H7 (cell line): ENCODE results near the gene COPA. TPM values are rescaled to one million over a fixed set of nuclear protein-coding genes. Genes with fewer than 3 reads are reported as not detected.

ENCODE experiments used
- DNase-seq: peaks from one replicate; pipeline ENCODE4 v3.0.0; 2012
- H3K27me3 ChIP-seq: 2 replicates; pipeline ENCODE4 v1.6.0; 2011; ENCODE audit warnings: mild to moderate bottlenecking, low read length; ENCODE audit not compliant: control insufficient read depth, insufficient read depth
- H3K36me3 ChIP-seq: replicated peaks from 2 replicates; pipeline ENCODE4 v1.5.1; 2011; ENCODE audit warnings: low read length; ENCODE audit not compliant: control insufficient read depth, insufficient read depth
- H3K4me3 ChIP-seq: 2 replicates; pipeline ENCODE4 v1.5.1; 2011; ENCODE audit warnings: low read depth, mild to moderate bottlenecking, control low read depth, low read length, moderate library complexity; ENCODE audit not compliant: insufficient read depth
- total RNA-seq: library from RNA; depleted of rRNA; stranded (reverse); fragments of >200 nt; shearing (Covaris generic); gene quantifications from 2 replicates; pipeline ENCODE4 v1.2.3, GENCODE V29; 2014

The COPA gene
- total RNA-seq, 1 experiment from 2014 or later: 175 TPM

DNA sequence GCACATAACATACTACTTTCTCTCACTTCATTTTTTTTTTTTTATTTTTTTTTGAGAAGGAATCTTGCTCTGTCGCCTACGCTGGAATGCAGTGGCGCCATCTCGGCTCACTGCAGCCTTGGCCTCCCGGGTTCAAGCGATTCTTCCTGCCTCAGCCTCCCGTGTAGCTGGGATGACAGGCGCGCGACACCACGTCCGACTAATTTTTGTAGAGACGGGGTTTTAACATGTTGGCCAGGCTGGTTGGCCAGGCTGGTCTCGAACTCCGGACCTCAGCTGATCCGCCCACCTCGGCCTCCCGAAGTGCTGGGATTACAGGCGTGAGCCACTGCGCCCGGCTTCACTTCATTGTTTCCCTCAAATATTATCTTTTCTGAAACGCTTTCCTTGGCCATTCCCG lies 57.5 kb downstream of the COPA start:
- no peak for DNase-seq
- H3K27me3 ChIP-seq: no peaks in the 10 kb centered on the region
- peaks cover 32% of the 10 kb centered on the region for H3K36me3 ChIP-seq
- H3K4me3 ChIP-seq: no peak overlapping the region

DNA sequence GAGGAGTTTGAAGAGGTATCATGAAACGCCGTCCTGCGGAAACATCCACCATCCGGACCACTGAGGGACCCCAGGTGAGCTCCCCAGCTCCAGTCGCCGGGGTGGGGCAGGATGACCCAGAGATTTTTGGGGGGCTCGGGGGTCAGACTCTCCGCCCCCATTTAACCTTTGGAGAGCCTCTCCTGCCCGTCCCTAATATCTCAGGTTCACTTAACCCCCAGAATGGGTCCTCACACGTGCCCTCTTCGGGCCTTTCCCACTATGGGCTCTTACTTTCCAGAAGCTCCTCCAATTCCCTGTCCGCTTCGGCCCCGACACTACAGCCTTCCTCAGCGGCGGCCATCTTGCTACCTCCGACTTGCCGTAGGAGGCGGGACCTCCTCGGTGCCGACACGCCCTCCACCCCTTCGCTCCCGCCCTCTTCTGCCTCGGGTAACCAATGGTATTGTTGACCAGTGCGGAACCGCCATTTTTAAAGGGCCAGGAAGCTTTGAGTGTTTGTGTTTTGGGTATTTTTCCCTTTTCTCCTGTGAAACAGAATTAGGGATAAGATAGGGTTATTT lies 58.2 kb downstream of the COPA start, which contains the start of gene PEX19:
Gene PEX19, minus strand, starts transcription at position 352 of the 563 bp plus-strand sequence. Its CDS starts 9 bp downstream, at position 343.
- peaks cover 30% of the 10 kb centered on the region for H3K36me3 ChIP-seq

DNA sequence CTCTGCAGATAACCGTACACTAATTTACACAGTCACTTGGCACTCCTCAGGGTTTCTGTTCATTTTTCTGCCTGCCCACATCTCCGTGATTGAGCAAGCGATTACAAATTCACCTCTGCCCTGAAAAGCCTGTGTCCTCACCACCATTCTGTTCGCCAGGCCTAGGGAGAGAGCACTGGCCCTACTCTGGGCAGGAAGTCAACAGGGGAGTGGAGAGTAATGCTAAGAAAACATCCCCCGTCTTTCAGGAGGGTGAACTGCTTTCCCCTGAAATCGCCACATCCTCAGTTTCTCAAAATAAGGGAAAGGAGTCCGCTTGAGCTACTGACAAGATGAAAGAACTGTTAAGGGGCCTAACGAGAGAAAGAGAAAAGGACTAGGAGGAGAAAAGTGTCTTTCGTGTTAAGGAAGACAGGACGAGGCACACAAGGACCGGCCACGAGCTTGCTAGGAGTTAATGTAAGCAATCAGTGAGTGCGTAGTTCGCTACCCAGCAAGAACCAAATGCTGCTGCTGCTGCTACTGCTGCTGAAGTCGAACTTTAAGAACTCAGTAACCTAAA lies 58.7 kb downstream of the COPA start:
- DNase-seq: no peak

More for the DNA sequence above, 58.2 kb downstream of the COPA start, which contains the start of gene PEX19:
- H3K27me3 ChIP-seq: no peaks in the 10 kb centered on the region
- H3K4me3 ChIP-seq: peak within 1 kb of the TSS; percentile 86
- DNase-seq: peak; percentile 96

DNA sequence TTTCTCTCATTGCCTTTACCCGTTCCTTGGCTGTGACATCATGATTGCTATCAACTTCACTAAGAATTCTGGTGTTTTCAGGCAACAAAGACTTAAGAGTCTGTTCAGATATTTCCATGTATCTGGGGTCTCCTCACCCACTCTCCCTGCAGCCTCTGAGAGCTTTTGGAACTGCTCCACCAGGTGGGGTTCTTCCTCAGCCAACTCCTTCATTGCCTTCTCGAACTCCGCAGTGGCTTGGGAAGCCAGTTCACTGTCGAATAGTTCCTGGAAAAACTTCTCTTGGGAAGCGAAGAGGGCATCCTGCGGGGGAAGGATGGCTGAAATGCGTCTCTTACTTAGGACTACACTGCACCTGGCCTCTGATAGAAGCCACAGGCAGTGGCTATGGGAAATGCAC lies 60.2 kb downstream of the COPA start:
- DNase-seq: peak; percentile 41
- Histone ChIP-seq H3K27me3 (no peaks in the 10 kb centered on the region), H3K4me3 (no peak overlapping the region), H3K36me3 (peaks cover 42% of the 10 kb centered on the region)

More for the DNA sequence above, 58.7 kb downstream of the COPA start:
- Histone ChIP-seq H3K4me3 (peak overlapping the region; percentile 86), H3K27me3 (no peaks in the 10 kb centered on the region), H3K36me3 (peaks cover 30% of the 10 kb centered on the region)

DNA sequence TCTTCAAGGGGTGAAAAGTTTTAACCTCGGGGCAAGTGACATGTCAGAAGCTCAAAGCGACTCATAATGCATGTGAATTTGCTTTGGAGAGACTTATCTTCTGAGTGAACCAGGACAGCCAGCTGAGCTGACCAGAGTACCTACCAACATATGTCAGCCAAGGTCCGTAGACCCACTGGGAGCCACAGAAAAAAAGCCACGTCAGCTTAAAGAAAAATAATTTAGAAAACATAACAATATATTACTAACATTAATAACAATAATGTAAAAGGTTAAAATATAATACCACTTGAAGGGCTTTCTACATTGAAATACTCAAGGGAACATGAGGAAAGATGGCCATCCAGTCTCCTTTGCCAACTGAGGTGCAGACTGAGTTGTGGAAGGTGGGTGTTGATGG lies 65.1 kb downstream of the COPA start:
- DNase-seq: no peak
- H3K36me3 ChIP-seq: peaks cover 44% of the 10 kb centered on the region
- no peak overlapping the region for H3K4me3 ChIP-seq
- no peaks in the 10 kb centered on the region; the same call in 1 of the 2 replicates for H3K27me3 ChIP-seq

DNA sequence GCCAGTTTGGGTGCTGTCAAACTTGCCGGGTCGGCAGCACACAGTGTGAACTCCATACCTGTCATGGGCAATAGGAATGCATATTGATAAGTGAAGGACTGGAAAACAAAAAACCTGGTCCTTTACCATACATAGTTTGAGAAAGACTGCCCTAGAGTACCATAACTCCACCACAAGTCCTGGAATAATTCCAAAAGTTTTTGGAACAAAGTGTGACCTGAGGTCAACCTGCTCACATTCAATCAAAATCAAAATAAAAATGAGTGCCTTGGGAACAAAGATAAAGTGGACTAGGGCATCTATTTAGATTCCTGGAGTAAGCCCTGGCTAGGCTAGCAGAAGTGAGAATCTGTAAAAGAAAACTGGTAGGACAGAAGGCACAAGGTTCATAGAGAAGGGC lies 65.7 kb downstream of the COPA start:
- peaks cover 37% of the 10 kb centered on the region for H3K36me3 ChIP-seq
- H3K27me3 ChIP-seq: no peaks in the 10 kb centered on the region; the same call in 1 of the 2 replicates
- DNase-seq: no peak
- H3K4me3 ChIP-seq: no peak overlapping the region

DNA sequence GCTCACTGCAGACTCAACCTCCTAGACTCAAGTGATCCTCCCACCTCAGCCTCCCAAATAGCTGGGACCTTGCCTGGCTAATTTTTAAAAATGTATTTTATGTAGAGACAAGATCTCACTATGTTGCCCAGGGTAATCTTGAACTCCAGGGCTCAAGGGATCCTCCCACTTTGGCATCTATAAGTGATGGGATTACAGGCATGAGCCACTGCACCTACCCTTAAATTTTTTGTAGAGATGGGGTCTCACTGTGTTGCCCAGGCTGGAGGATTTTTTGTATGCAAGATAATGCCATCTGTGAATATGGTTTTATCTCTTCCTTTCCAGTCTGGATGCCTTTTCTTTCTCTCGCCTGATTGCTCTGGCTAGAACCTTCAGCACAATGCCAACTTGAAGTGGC lies 72.0 kb downstream of the COPA start:
- Histone ChIP-seq H3K36me3 (no peaks in the 10 kb centered on the region), H3K27me3 (no peaks in the 10 kb centered on the region; the same call in 1 of the 2 replicates), H3K4me3 (no peak overlapping the region)
- DNase-seq: no peak

DNA sequence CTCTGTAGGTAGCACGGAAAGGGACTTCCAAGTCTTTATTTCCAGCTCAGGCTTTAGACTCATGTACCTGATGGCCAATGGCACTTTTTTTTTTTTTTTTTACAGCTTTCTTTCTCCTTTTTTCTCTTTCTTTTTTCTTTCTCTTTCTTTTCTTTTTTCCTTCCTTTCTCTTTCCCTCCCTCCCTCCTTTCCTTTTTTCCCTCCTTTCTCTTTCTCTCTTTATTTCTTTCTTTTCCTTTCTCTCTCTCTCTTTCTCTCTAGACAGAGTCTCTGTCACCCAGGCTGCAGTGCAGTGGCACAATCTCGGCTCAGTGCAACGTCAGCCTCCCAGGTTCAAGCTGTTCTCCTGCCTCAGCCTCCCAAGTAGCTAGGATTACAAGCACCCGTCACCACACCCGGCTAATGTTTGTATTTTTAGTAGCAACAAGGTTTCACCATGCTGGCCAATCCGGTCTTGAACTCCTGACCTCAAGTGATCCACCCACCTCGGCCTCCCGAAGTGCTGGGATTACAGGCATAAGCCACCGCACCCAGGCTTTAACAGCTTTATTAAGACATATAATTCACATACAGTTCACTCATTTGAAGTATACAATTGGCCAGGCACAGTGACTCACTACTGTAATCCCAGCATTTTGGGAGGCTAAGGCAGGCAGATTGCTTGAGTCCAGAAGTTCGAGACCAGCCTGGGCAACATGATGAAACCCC lies 75.6 kb downstream of the COPA start:
- DNase-seq: no peak
- no peaks in the 10 kb centered on the region; the same call in 1 of the 2 replicates for H3K27me3 ChIP-seq
- no peak overlapping the region for H3K4me3 ChIP-seq
- H3K36me3 ChIP-seq: no peaks in the 10 kb centered on the region

DNA sequence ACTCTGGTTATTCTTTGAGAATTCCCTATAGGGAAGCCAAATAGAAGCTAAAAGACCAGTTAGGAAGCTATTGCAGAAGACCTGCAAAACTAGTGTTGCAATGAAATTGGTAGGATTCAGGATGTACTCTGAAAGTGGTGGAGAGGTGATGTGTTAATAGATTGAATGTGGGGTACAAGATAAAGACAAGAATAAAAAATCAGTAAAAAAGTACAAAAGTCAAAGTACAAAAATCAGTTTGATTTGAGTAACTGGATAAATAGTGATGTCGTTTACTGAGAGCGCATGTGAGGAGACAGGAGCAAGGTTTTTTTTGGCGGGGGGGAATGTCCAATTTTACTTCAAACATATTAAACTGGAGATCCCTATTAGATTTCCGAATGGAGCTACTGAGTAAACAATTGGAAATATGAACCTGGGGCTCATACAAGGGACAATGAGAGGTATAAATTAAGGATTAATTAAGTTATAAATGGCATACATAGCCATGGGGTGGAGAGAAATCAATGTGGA lies 78.2 kb downstream of the COPA start:
- no peak overlapping the region for H3K4me3 ChIP-seq
- no peaks in the 10 kb centered on the region for H3K36me3 ChIP-seq
- DNase-seq: no peak
- H3K27me3 ChIP-seq: no peaks in the 10 kb centered on the region; the same call in 1 of the 2 replicates

DNA sequence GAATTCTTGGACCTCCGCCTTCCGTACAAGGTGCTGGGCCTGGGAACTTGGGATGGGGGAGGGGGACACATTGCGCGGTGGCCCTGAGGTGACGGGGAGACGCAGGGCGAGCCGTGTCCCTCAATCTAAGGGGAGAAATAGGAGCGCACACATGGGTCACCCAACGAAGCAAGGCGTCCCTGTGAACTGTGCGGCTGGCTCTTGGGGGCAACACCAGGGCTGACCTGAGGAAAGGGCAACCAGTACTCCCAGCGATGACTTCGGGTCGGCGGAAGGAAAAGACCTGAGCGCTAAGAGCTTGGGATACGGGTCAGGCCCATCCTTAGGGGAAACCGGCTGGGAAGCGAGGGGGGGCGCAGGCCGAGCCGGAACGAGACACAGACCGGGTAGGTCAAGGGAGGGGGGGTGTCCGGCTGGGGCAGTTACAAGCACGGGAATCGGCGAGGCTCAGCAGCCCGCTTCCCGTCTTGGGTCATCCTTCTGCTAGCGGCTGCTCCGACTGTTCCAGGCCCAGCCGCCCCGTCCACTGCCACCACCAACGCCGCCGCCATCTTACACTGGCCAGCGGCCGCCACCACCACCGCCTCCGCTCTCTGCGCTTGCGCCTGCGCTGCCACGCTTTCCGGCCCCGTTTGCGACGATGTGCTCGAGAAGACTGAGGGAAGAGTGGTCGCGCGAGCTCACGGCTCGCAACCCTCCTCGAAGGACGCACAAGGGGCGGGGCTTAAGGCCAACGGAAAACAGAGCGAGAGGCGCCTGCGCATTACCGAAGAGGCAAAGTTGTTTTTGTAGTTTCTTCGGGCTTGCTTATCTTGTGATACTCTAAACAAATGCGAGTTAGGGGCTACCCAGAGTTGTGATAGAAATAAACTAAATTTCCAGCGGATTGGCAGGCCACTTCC lies 80.9 kb downstream of the COPA start, which contains the start of gene DCAF8:
Gene DCAF8, minus strand, starts transcription at position 657 of the 902 bp plus-strand sequence. CDS start 18,541 bp downstream, outside the sequence.
- Histone ChIP-seq H3K36me3 (no peaks in the 10 kb centered on the region), H3K4me3 (peak within 1 kb of the TSS; percentile 97), H3K27me3 (no peaks in the 10 kb centered on the region; the same call in 1 of the 2 replicates)
- DNase-seq: peak; percentile 95

DNA sequence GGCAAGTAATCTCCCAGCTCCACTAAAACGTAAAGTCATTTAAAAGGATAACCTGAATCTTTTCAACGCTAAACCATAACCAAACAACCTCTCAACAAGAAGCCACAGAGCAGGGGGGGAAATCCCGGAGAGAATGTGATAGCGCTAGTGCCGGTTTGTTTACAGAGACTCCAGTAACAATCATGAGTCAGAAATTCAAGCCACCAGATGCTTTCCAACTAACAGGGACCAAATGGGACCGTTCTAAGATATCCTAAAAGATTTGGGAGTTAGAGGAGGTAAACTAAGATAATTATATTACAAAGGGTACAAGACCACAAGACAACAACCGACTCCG lies 81.5 kb downstream of the COPA start:
- Histone ChIP-seq H3K27me3 (no peaks in the 10 kb centered on the region; the same call in 1 of the 2 replicates), H3K36me3 (no peaks in the 10 kb centered on the region), H3K4me3 (peak overlapping the region; percentile 97)
- DNase-seq: peak; percentile 53

DNA sequence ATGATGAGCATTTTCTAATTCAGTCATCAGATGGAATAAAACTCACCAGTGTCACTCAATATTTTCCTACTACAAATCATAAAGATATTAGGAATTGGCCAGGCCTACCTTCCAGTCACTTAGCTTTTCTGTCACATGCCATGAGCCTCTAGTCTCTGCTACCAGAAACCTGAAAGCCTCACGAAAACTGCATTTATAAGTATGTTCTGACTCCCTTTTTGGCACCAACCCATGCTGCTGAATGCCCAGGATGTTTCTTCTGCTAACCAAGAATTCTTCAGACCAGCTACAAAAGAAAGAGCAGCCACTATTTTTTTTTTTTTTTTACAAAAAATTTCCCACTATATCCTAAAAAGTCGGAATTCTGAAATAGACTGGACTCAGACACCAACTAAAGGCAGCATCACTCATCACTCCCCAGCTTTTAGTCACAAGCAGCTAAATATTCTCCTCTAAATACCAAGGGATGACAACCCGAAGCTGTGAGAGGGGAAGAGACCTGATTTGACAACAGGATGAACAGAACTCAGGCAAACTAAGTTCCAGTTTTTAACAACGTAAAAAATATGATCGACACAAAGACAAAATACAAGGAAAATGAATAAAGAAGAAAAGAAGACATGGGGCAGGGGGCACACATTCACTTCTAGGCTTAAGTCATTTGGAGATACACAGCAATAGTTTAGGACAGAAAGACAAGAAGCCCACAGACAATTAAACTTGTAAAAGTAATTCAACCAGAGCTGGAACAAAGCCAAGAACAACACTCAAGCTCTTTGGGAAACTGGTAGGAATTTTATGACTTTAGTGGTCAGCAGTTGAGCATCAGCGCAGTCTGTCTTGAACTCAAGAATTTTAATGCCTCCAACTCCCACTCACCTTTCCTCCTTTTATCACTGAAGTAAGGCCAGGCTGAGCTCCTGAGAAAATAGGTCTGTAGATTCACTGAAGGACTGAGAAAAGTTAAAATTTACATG lies 82.4 kb downstream of the COPA start:
- DNase-seq: no peak
- Histone ChIP-seq H3K27me3 (no peaks in the 10 kb centered on the region), H3K36me3 (no peaks in the 10 kb centered on the region), H3K4me3 (peak overlapping the region; percentile 97)

DNA sequence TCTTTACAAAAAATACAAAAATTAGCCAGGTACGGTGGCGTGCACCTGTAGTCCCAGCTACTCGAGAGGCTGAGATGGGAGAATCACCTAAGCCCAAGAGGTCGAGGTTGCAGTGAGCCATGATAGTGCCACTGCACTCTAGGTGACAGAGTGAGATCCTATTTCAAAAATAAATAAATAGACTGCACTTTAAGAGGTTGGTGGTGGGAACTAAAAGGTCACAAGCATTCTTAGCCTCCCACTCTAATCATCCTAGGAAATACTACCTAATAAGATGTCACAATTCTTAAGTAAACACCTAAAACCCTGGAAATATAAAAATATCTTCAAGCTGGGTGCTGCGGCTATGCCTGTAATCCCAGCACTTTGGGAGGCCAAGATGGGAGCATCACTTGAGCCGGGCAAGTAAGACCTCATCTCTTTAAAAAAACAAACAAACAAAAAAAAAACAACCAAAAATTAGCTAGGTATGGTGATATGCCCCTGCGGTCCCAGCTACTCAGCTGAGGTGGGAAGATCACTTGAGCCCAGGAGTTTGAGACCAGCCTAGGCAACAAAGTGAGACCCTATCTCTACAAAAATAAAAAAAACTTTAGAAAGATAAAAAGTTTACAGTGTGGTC lies 84.8 kb downstream of the COPA start:
- H3K4me3 ChIP-seq: no peak overlapping the region
- no peak for DNase-seq
- no peaks in the 10 kb centered on the region for H3K27me3 ChIP-seq
- no peaks in the 10 kb centered on the region for H3K36me3 ChIP-seq
